Effector memory CD8-positive, alpha-beta T cell (primary cell): ENCODE data around the gene EIF2S2.
"Not testable (repeated sequence)": the region's sequence is repeated elsewhere in the genome, so short reads cannot be mapped to it uniquely, and the experiment has no call there.

Source experiments
- ATAC-seq: fragments of 150-1000 bp; cut with Tn5 transposase; replicated peaks from 2 replicates; pipeline ENCODE4 v1.10.0; 2021; ENCODE audit warnings: mild to moderate bottlenecking, moderate library complexity
- DNase-seq, 3 experiments: peaks; one replicate each; pipeline ENCODE4 v3.0.0; 2021
- H3K27ac Mint-ChIP-seq, 2 donors: one replicate each; pipeline ENCODE4 v1.8.0; 2022; ENCODE audit warnings: mild to moderate bottlenecking in 2 of 2, mixed read lengths in 2 of 2, moderate library complexity in 2 of 2
- H3K27me3 Mint-ChIP-seq, 2 donors: one replicate each; pipeline ENCODE4 v1.8.0; 2022; ENCODE audit warnings: mixed read lengths in 2 of 2
- H3K36me3 Mint-ChIP-seq: one replicate; pipeline ENCODE4 v1.8.0; 2022; ENCODE audit warnings: mild to moderate bottlenecking, moderate library complexity, mixed read lengths; ENCODE audit not compliant: insufficient read depth
- H3K4me1 Mint-ChIP-seq, 2 donors: one replicate each; pipeline ENCODE4 v1.8.0; 2022; ENCODE audit warnings: low read depth in 2 of 2, mixed read lengths in 2 of 2
- H3K4me3 Mint-ChIP-seq, 2 donors: one replicate each; pipeline ENCODE4 v1.8.0; 2022; ENCODE audit warnings: mild to moderate bottlenecking in 2 of 2, mixed read lengths in 2 of 2, moderate library complexity in 2 of 2
- H3K9me3 Mint-ChIP-seq, 2 donors: one replicate each; pipeline ENCODE4 v1.8.0; 2022; ENCODE audit warnings: mixed read lengths in 2 of 2

EIF2S2 gene

DNA sequence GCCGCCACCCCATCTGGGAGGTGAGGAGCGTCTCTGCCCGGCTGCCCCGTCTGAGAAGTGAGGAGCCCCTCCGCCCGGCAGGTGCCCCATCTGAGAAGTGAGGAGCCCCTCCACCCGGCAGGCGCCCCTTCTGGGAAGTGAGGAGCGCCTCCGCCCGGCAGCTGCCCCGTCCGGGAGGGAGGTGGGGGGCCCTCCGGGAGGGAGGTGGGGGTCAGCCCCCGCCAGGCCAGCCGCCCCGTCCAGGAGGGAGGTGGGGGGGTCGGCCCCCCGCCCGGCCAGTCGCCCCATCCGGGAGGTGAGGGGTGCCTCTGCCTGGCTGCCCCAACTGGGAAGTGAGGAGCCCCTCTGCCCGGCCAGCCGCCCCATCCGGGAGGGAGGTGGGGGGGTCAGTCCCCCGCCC, 20.4 kb upstream of the EIF2S2 start:
- H3K27ac Mint-ChIP-seq, H3K36me3 Mint-ChIP-seq, H3K4me3 Mint-ChIP-seq, ATAC-seq, H3K9me3 Mint-ChIP-seq, H3K4me1 Mint-ChIP-seq, DNase-seq: not testable (repeated sequence)
- peaks cover 0 to 10% of the 10 kb centered on the region in 2 donors for H3K27me3 Mint-ChIP-seq

DNA sequence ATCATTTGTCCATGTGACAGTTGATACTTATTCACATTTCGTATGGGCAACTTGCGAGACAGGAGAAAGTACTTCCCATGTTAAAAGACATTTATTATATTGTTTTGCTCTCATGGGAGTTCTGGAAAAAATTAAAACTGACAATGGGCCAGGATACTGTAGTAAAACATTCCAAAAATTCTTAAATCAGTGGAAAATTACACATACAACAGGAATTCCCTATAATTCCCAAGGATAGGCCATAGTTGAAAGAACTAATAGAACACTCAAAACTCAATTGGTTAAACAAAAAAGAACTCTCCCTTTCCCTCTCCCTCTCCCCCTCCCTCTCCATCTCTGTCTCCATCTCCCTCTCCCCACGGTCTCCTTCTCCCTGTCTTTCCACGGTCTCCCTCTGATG, 19.4 kb upstream of the EIF2S2 start:
- Mint-ChIP-seq H3K4me3 (no peak overlapping the region), H3K27me3 (peaks cover 4 to 6% of the 10 kb centered on the region in 2 donors), H3K27ac (no peak overlapping the region), H3K9me3 (no peaks in the 10 kb centered on the region), H3K4me1 (peaks cover 3 to 4% of the 10 kb centered on the region in 2 donors), H3K36me3 (no peaks in the 10 kb centered on the region)
- DNase-seq, result no peak
- no peak for ATAC-seq

DNA sequence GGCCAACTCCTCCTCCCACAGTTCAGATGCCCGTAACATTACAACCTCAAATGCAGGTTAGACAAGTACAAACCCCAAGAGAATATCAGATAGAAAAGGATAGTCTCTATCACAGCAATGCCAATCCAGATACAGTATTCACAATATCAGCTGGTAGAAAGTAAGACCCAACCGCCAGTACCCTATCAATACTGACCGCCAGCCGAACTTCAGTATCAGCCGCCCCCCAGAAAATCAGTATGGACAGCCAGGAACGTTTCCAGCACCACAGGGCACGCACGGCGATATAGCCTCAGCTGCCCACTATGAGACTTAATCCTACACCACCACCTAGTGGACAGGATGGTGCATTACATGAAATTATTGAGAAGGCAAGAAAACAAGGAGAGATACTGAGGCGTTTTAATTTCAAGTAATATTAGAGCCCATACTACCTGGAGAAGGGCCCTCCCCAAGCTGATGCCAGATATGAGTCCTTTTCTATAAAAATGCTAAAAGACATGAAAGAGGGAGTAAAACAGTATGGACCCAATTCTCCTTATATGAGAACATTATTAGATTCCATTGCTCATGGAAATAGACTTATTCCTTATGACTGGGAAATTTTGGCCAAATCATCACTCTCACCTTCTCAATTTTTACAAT, 17.6 kb upstream of the EIF2S2 start:
- DNase-seq (peak; percentile 61 to 69 (median 63)), ATAC-seq (peak; percentile 90)
- Mint-ChIP-seq H3K4me3 (no peak overlapping the region), H3K9me3 (no peaks in the 10 kb centered on the region), H3K4me1 (peaks cover 3 to 4% of the 10 kb centered on the region in 2 donors), H3K27ac (no peak overlapping the region), H3K27me3 (peaks cover 8 to 25% of the 10 kb centered on the region in 2 donors), H3K36me3 (no peaks in the 10 kb centered on the region)

DNA sequence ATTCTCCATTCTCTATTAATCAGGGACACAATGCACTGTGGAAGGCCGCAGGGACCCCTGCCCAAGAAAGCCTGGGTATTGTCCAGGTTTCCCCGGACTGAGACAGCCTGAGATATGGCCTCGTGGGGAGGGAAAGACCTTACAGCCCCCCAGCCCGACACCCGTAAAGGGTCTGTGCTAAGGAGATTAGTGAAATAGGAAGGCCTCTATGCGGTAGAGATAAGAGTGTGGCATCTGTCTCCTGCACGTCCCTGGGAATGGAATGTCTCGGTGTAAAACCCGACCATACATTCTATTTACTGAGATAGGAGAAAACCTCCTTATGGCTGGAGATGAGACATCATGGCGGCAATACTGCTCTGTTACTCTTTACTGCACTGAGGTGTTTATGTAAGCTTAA, 15.7 kb upstream of the EIF2S2 start:
- no peak overlapping the region for H3K4me3 Mint-ChIP-seq
- H3K36me3 Mint-ChIP-seq, result no peaks in the 10 kb centered on the region
- H3K27me3 Mint-ChIP-seq, result peaks cover 16 to 27% of the 10 kb centered on the region in 2 donors
- H3K4me1 Mint-ChIP-seq, result peaks cover 3 to 4% of the 10 kb centered on the region in 2 donors
- no peak overlapping the region for H3K27ac Mint-ChIP-seq
- DNase-seq (no peak), ATAC-seq (no peak)
- H3K9me3 Mint-ChIP-seq, result no peaks in the 10 kb centered on the region

DNA sequence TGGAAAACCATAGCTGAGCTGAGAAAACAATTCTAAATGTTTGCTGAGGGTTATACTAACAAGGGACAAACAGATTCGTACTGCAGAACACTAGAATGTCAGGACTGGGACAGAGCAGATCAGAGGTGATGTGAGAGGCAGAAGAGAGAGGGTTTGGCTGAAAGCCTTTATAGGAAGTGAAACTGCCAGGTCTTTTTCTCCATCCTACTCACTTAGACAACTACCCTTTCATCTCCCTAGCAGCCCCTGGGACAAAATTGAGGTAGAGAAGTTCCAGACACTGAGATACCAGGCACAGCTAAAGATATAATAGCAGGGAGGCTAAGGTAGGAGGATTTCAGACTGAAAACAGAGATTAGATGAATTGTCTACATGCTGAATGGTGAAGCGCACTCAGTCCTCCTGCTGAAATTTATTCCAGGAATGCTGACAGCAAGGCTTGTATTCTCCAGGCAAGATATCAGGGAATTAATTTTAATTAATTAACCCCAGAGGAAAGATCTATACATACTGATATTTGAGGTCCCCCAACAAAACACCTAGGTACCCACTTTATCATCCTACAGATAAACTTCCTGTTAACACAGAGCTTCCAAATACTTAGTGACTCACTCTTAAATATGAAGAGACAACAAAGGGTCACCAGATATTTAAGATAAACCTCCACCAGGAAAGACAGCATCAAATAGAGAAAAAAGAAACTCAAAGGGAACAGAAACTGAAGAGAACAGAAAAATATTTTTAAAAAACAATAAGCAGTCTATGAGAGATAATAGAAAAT, 12.6 kb upstream of the EIF2S2 start:
- Mint-ChIP-seq H3K4me1 (peaks cover 3 to 4% of the 10 kb centered on the region in 2 donors), H3K9me3 (no peaks in the 10 kb centered on the region), H3K27ac (no peak overlapping the region), H3K4me3 (no peak overlapping the region), H3K27me3 (peaks cover 16 to 35% of the 10 kb centered on the region in 2 donors), H3K36me3 (no peaks in the 10 kb centered on the region)
- DNase-seq (no peak), ATAC-seq (no peak)

DNA sequence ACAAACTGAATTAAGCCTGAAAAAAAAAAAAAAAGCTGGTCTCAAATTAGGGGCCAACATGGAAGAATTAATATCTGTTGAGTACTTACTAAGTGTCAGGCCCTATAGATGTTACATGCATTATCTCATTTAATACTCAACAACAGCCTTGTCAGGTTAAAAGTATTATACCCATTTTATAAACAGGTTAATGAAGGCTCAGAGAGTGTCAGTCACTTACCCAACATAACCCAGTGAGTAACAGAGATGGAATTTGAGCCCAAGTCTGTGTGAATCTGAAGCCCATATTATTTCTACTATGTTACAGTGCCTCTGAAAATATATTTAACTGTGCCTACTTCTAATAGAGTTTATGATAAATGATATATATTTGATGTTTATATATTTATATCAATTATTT, 11.3 kb upstream of the EIF2S2 start:
- no peaks in the 10 kb centered on the region for H3K36me3 Mint-ChIP-seq
- DNase-seq (no peak), ATAC-seq (no peak)
- H3K9me3 Mint-ChIP-seq, result no peaks in the 10 kb centered on the region
- no peak overlapping the region for H3K27ac Mint-ChIP-seq
- H3K27me3 Mint-ChIP-seq, result peaks cover 22 to 35% of the 10 kb centered on the region in 2 donors
- H3K4me1 Mint-ChIP-seq, result no peaks in the 10 kb centered on the region
- no peak overlapping the region for H3K4me3 Mint-ChIP-seq

DNA sequence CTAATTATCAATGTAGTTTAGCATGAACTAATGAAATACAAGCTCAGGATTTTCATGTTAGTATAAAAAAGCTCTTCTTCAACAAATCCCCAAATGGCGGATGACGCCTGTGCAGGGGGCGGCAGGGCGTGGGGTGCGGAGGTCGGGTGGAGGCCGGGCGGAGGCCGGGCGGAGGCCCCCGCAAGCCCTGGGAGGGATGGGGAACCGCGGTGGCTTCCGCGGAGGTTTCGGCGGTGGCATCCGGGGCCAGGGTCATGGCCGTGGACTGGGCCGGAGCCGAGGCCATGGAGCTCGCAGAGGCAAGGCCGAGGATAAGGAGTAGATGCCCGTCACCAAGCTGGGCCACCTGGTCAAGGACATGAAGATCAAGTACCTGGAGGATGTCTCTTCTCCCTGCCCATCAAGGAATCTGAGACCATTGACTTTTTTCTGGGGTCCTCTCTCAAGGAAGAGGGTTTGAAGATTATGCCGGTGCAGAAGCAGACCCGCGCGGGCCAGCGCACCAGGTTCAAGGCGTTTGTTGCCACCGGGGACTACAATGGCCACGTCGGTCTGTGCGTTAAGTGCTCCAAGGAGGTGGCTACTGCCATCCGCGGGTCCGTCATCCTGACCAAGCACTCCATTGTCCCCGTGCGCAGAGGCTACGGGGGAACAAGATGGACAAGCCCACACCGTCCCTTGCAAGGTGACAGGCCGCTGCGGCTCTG, 10.4 kb upstream of the EIF2S2 start:
- Mint-ChIP-seq H3K9me3 (no peaks in the 10 kb centered on the region), H3K4me1 (no peaks in the 10 kb centered on the region), H3K27me3 (peaks cover 22 to 35% of the 10 kb centered on the region in 2 donors), H3K36me3 (no peaks in the 10 kb centered on the region), H3K4me3 (no peak overlapping the region), H3K27ac (no peak overlapping the region)
- DNase-seq, result no peak
- no peak for ATAC-seq

DNA sequence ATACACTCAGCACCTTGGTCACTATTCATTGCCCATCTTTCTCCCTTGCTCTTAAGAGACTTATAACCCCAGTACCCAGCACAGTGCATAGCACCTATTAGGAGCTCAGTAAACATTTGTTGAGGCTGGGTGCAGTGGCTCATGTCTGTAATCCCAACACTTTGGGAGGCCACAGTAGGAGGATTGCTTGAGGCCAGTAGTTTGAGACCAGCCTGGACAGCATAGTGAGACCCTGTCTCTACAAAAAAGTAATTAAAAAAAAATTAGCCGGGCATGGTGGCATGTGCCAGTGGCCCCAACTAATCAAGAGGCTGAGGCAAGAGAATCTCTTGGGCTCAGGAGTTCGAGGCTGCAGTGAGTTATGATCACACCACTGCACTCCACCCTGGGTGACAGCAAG, 8.2 kb upstream of the EIF2S2 start:
- H3K27ac Mint-ChIP-seq, result no peak overlapping the region
- H3K9me3 Mint-ChIP-seq, result no peaks in the 10 kb centered on the region
- no peak for ATAC-seq
- H3K4me1 Mint-ChIP-seq, result no peaks in the 10 kb centered on the region
- no peak overlapping the region for H3K4me3 Mint-ChIP-seq
- DNase-seq, result no peak
- H3K36me3 Mint-ChIP-seq, result no peaks in the 10 kb centered on the region
- H3K27me3 Mint-ChIP-seq, result peaks cover 16 to 20% of the 10 kb centered on the region in 2 donors

DNA sequence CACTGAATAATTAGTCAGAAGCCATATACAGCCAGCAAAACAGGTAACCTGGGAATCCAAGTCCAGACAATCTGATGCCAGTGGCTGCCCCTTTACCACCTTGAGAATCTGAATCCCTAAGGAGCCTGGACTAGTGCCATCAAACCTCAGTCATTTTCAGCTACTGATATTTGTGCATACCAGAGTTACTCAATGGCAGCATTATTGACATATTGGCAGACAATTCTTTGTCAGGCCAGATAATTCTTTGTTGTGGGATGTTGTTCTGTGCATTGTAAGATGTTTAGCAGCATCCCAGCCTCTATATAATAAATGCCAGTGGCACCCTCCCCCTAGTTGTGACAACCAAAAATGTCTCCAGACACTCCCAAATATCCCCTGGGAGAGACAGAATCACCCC, 3.2 kb upstream of the EIF2S2 start:
- DNase-seq (no peak), ATAC-seq (no peak)
- peaks cover 22% of the 10 kb centered on the region for H3K36me3 Mint-ChIP-seq
- H3K9me3 Mint-ChIP-seq, result no peaks in the 10 kb centered on the region
- H3K4me1 Mint-ChIP-seq, result peaks cover 14 to 17% of the 10 kb centered on the region in 2 donors
- H3K27ac Mint-ChIP-seq, result no peak overlapping the region
- H3K4me3 Mint-ChIP-seq, result no peak overlapping the region
- H3K27me3 Mint-ChIP-seq, result peaks cover 0 to 6% of the 10 kb centered on the region in 2 donors

DNA sequence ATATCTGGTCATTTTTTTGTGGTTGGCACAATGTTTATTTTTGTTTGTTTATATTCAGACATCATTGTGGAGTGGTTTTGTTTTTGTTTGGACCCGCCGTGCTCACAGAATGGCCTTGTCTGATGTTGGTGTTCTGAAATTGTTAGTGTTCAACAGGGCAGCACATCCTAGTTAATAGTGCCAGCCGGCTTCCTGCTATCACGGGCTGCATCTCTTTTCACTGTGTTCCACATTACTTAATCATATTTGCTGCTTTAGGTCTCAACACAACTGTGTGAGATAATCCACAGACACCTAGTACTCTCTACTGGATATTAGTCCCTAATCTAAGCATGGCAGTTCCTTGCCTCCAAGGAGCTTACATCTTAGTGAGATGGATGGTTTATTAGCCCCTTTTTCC, 2.8 kb upstream of the EIF2S2 start:
- no peak overlapping the region for H3K4me3 Mint-ChIP-seq

DNA sequence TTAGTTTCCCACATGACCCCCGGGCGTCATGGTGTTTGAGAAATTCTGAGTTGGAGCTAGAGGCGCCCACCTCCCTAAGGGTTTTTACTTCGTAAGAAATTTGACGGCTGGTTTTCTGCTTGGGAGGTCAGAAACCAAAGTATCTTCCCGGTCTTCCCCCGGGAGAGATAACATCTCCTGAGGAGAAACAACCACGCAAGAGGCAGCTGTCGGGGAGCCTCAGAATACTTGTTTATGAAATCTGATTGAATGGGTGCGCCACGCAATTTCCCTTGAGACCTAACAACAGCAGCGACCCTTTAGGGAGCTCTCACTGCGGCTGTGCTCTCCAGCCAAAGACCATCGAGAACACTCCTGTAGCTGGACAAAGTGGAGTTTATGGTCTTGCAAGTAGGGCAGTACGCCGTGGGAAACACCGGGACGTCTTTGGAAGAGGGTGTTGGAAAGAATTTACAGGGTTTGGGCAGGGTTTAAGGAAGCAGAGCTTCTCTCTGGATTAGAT, 608 bp upstream of the EIF2S2 start:
- ATAC-seq (no peak), DNase-seq (no peak)
- no peaks in the 10 kb centered on the region for H3K27me3 Mint-ChIP-seq

More for the DNA sequence above, 2.8 kb upstream of the EIF2S2 start:
- Mint-ChIP-seq H3K27me3 (peaks cover 0 to 6% of the 10 kb centered on the region in 2 donors), H3K9me3 (no peaks in the 10 kb centered on the region), H3K36me3 (peaks cover 24% of the 10 kb centered on the region), H3K4me1 (peaks cover 17 to 20% of the 10 kb centered on the region in 2 donors), H3K27ac (no peak overlapping the region)
- DNase-seq, result no peak
- no peak for ATAC-seq

DNA sequence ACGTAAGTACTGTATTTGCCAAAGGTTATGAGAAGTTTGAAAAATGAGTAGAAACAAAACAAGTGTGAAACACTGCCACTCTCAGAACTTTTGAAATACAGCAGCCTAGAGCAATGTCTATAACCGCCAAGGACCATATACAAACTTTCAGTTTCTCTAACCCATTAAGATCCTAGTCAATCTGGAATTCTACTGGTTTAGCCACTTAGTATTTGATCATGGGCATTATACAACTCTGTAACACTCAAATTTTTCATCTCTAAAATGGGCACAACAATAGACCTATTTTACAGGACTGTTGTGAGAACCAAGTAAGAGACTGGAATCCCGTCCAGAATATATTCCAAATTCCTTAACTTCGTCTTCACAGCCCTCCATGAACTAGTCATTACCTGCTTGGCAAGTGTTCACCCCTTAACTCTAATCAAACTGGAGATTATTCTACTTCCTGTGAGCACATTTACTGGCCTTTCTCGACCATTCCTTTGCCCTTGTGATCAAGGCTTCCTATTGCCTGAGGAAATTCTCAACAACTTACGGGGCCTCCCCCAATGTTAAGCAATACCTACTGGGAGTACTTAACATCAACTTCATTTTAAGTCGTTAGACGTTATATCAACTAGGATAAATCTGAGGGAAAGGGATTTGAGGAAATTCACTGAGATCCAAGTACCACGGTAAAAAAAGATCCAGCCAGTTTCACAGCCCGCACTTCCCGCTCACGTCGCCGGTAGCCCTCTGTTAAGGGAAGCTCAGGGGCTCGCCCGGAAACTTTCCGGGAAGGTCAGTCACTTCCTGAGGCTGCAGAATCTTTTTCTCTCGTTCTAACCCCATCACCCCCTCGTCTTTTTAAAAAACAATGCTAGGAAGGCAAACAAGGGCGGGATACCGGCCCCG, 1.1 kb downstream of the EIF2S2 start:
- H3K9me3 Mint-ChIP-seq, result no peaks in the 10 kb centered on the region
- H3K27me3 Mint-ChIP-seq, result no peaks in the 10 kb centered on the region
- H3K4me3 Mint-ChIP-seq, result peak overlapping the region; percentile 96 to 98
- ATAC-seq, result no peak
- no peak for DNase-seq
- peak overlapping the region; percentile 98 to 99 for H3K27ac Mint-ChIP-seq
- peaks cover 46% of the 10 kb centered on the region for H3K36me3 Mint-ChIP-seq
- H3K4me1 Mint-ChIP-seq, result peaks cover 41 to 49% of the 10 kb centered on the region in 2 donors

More for the DNA sequence above, 608 bp upstream of the EIF2S2 start:
- Mint-ChIP-seq H3K27ac (peak overlapping the region; percentile 98 to 99), H3K36me3 (peaks cover 40% of the 10 kb centered on the region), H3K4me3 (peak overlapping the region; percentile 96 to 98), H3K4me1 (peaks cover 31 to 36% of the 10 kb centered on the region in 2 donors), H3K9me3 (no peaks in the 10 kb centered on the region)
